HG02642 (cell line): ENCODE results near the gene ITGB6.
A peak's percentile ranks its signal among the peaks of the same experiment; 100 is the strongest.
"Not testable (repeated sequence)": the region's sequence is repeated elsewhere in the genome, so short reads cannot be mapped to it uniquely, and the experiment has no call there.

Source experiments
- ATAC-seq: cut with Tn5 transposase; IDR thresholded peaks from one replicate; pipeline ENCODE4 v1.9.1; 2021; ENCODE audit warnings: mild to moderate bottlenecking; ENCODE audit not compliant: unreplicated experiment, poor library complexity

ITGB6 gene

GRCh38 chr2:160144280-160144990 is 55.6 kb downstream of the ITGB6 start:
- ATAC-seq = no peak

- no peak for ATAC-seq
These were observed 57.6 kb downstream of the ITGB6 start for GRCh38 chr2:160142472-160142871.

GRCh38 chr2:160141912-160142311 is 58.2 kb downstream of the ITGB6 start:
- no peak for ATAC-seq

GRCh38 chr2:160141419-160141818 is 58.7 kb downstream of the ITGB6 start:
- no peak for ATAC-seq

GRCh38 chr2:160140471-160140870 is 59.6 kb downstream of the ITGB6 start:
- ATAC-seq = no peak

GRCh38 chr2:160139991-160140390 is 60.1 kb downstream of the ITGB6 start:
- no peak for ATAC-seq

GRCh38 chr2:160139350-160139749 is 60.7 kb downstream of the ITGB6 start:
- no peak for ATAC-seq

- no peak for ATAC-seq
These were observed 61.7 kb downstream of the ITGB6 start for GRCh38 chr2:160138406-160138805.

GRCh38 chr2:160137464-160137863 is 62.6 kb downstream of the ITGB6 start:
- no peak for ATAC-seq

- ATAC-seq = no peak
These were observed 67.3 kb downstream of the ITGB6 start for GRCh38 chr2:160132761-160133160.

- ATAC-seq = no peak
These were observed 73.3 kb downstream of the ITGB6 start for GRCh38 chr2:160126756-160127155.

- ATAC-seq = no peak
These were observed 73.8 kb downstream of the ITGB6 start for GRCh38 chr2:160126315-160126714.

- no peak for ATAC-seq
These were observed 74.2 kb downstream of the ITGB6 start for GRCh38 chr2:160125828-160126227.

- no peak for ATAC-seq
These were observed 74.7 kb downstream of the ITGB6 start for GRCh38 chr2:160125366-160125765.

- no peak for ATAC-seq
These were observed 75.5 kb downstream of the ITGB6 start for GRCh38 chr2:160124571-160124970.

GRCh38 chr2:160114721-160115120 is 85.4 kb downstream of the ITGB6 start:
- ATAC-seq = not testable (repeated sequence)

GRCh38 chr2:160114020-160114419 is 86.1 kb downstream of the ITGB6 start:
- ATAC-seq = no peak

GRCh38 chr2:160111951-160112798 is 87.9 kb downstream of the ITGB6 start:
- peak; percentile 67 for ATAC-seq

- ATAC-seq = no peak
These were observed 89.3 kb downstream of the ITGB6 start for GRCh38 chr2:160110674-160111239.

GRCh38 chr2:160109939-160110673 is 90.0 kb downstream of the ITGB6 start:
- peak; percentile 81 for ATAC-seq

- ATAC-seq = no peak
These were observed 90.8 kb downstream of the ITGB6 start for GRCh38 chr2:160109243-160109642.
